Neural progenitor cell (in vitro differentiated cells): ENCODE measurements around the gene ZNF32.

ENCODE experiments used
- EZH2 ChIP-seq: fragments of 200-600 bp; sonication (generic); IDR thresholded peaks from 2 replicates; pipeline ENCODE4 v1.6.1; 2017; ENCODE audit warnings: antibody characterized with exemption, mild to moderate bottlenecking, moderate library complexity
- TF ChIP-seq, protein P1 (sequence below): fragments of 200-600 bp; sonication (generic); IDR thresholded peaks from 2 replicates; pipeline ENCODE4 v1.5.1; 2017; ENCODE audit warnings: antibody characterized with exemption, mild to moderate bottlenecking

GRCh38 chr10:43693602-43694001 is 44.9 kb upstream of the ZNF32 start:
- TF ChIP-seq, protein P1, sequence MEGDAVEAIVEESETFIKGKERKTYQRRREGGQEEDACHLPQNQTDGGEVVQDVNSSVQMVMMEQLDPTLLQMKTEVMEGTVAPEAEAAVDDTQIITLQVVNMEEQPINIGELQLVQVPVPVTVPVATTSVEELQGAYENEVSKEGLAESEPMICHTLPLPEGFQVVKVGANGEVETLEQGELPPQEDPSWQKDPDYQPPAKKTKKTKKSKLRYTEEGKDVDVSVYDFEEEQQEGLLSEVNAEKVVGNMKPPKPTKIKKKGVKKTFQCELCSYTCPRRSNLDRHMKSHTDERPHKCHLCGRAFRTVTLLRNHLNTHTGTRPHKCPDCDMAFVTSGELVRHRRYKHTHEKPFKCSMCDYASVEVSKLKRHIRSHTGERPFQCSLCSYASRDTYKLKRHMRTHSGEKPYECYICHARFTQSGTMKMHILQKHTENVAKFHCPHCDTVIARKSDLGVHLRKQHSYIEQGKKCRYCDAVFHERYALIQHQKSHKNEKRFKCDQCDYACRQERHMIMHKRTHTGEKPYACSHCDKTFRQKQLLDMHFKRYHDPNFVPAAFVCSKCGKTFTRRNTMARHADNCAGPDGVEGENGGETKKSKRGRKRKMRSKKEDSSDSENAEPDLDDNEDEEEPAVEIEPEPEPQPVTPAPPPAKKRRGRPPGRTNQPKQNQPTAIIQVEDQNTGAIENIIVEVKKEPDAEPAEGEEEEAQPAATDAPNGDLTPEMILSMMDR: no peak
- TF ChIP-seq EZH2: no peak
